Fibroblast of the aortic adventitia (primary cell): ENCODE measurements around the gene PAQR7. TPM values are rescaled to one million over a fixed set of nuclear protein-coding genes. Genes with fewer than 3 reads are reported as not detected.

Experiments used
- DNase-seq: peaks from one replicate; pipeline ENCODE4 v3.0.0-alpha.2; 2010; ENCODE audit warnings: low read depth
- H3K4me3 ChIP-seq: 2 replicates; pipeline ENCODE4 v1.5.1; 2011; ENCODE audit warnings: low read depth, mild to moderate bottlenecking, control low read depth, low read length, moderate library complexity
- CTCF ChIP-seq: IDR thresholded peaks from 2 replicates; pipeline ENCODE4 v1.5.1; 2011; ENCODE audit warnings: mild to moderate bottlenecking, low read length, control low read depth, inconsistent platforms; ENCODE audit not compliant: insufficient read depth
- total RNA-seq: library from RNA; depleted of rRNA; stranded (reverse); fragments of >200 nt; gene quantifications from 2 replicates; pipeline ENCODE4 v1.2.3, GENCODE V29; 2012; ENCODE audit warnings: low replicate concordance

PAQR7 gene
- total RNA-seq, 1 donor: 6.9 TPM

DNA sequence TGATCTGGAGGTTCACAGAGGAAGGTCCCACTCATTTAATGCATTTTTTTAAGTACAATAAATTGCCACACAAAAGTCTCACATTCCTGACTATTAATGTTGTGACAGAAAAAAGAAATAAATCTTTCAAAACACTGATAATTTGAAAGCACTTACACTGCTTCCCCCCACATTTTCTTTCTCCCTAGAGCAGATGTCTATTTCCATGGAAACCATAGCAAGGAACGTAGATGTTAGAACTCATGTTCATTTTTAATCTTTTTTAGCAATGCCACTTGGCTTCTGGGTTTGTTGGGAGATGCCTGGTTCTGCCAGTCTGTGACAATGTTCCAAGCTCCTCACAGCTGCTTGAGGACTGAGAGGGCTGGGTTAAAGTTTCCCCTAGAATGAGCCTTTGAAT, 32.7 kb upstream of the PAQR7 start:
- no peak for TF ChIP-seq CTCF
- H3K4me3 ChIP-seq: no peak overlapping the region
- no peak for DNase-seq

GRCh38 chr1:25907601-25908000, 32.1 kb upstream of the PAQR7 start:
- TF ChIP-seq CTCF: no peak
- H3K4me3 ChIP-seq: no peak overlapping the region
- no peak for DNase-seq

DNA sequence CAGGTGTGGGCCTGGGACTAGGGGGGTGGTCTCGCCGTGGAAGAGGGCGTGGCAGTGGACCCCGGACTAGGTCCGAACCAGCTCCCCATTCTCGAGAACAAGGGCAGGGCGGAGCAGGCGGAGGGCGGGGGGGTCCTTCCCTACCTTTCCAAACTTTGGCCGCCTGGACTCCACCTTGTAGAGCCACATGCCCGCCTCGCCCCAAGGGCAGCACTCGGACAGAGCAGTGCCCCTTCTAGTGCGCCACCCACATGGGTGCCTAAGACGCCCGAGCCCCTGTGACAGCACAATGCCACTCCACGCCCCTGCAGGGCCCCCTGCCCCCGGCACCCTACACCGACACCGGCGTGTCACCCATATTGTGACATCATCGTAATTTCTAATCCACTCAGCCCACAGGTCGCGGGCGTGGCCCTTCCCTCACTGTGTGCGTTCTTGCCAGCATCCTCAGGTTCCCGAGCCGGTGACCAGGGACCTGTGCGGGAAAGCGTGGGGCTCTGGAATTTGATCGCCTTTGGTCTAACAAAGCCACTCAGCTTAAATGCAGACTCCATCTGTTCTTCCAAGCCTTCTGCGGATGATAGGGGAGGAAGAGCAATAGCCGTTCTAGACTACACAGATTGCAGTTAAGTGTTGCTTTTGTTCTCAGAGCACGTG, 31.3 kb upstream of the PAQR7 start:
- no peak for TF ChIP-seq CTCF
- H3K4me3 ChIP-seq: peak overlapping the region; percentile 70
- DNase-seq: no peak

- TF ChIP-seq CTCF: no peak
- DNase-seq: peak; percentile 77
- H3K4me3 ChIP-seq: peak within 1 kb of the TSS; percentile 70
Measured at GRCh38 chr1:25905680-25906643, 30.5 kb upstream of the PAQR7 start, which contains the start of gene STMN1. TSS of gene STMN1 (minus strand) at chr1:25906419. CDS start at chr1:25904676, 1,743 bp downstream.

DNA sequence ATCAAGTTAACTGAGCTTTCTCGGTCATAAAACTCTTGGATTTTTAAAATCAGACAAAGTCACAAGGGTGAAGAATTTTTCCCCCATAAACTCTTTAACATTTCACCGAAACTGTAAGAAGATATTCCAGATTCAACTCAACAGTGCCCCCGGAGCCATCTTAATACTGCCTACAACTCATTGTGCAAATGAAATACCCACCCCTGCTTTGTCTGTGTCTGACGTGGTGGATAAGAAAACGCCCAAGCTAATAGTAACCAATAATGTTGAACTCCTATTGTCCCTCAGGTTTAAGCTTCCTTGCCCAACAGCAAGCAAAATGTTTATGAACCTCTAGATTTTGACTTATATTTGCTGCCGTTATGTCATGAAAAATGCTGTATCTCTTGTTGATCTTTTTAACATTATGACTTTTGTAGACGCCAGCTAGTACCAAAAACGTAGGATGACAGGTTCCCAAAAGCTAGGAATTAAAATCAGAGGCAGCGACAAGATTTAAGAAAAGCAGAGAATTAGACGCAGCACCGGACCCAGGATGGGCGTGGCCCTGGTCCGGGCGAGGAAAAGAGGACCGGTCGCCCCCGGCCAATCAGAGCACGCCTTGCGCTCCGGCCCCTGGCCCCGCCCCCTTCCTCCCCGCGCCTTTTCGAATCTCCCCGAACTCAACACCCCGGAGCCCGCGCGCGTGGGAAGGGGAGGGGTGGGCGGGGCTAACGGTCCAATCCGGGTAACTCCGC, 29.6 kb upstream of the PAQR7 start:
- no peak for TF ChIP-seq CTCF
- H3K4me3 ChIP-seq: peak overlapping the region; percentile 70
- DNase-seq: peak; percentile 83

DNA sequence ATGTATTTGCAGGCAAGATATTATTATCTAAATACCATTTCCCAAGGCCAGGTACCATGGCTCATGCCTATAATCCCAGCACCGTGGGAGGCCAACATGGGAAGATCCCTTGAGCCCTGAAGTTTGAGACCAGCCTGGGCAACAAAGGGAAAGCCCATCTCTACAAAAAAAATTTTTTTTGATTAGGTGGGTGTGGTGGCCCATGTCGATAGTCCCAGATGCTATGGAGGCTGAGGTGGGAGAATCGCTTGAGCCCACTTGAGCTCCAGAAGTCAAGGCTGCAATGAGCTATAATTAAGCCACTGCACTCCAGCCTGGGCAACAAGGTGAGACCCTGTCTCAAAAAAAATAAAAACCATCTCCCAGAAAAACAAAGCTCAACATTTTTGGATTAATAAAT, 28.5 kb upstream of the PAQR7 start:
- H3K4me3 ChIP-seq: peak overlapping the region; percentile 61
- no peak for DNase-seq
- TF ChIP-seq CTCF: no peak
